Left lung (tissue), 10 donors: ENCODE measurements around the gene JARID2. TPM values are rescaled to one million over a fixed set of nuclear protein-coding genes. Genes with fewer than 3 reads are reported as not detected.

Source experiments
- ATAC-seq: fragments of 200-7000 bp; cut with Tn5 transposase; one replicate; pipeline ENCODE4 v1.9.1; 2020; ENCODE audit warnings: moderate library complexity
- DNase-seq, 4 donors: peaks; one replicate each; pipeline ENCODE4 v3.0.0-alpha.2; 2013 to 2020
- H3K27ac ChIP-seq, 2 donors: fragments of 200-600 bp; sonication (generic) in 1 of 2; one replicate each; pipeline versions ENCODE4 v1.5.0 to v1.8.0; 2020 to 2021
- H3K27me3 ChIP-seq, 2 donors: fragments of 200-600 bp; sonication (generic) in 1 of 2; one replicate each; pipeline versions ENCODE4 v1.5.0 to v1.8.0; 2020 to 2021
- H3K36me3 ChIP-seq, 2 donors: fragments of 200-600 bp; sonication (generic) in 1 of 2; one replicate each; pipeline versions ENCODE4 v1.5.0 to v1.8.0; 2020 to 2021
- H3K4me1 ChIP-seq, 2 donors: fragments of 200-600 bp; one replicate each; pipeline ENCODE4 v1.8.0; 2021
- H3K4me3 ChIP-seq, 2 donors: fragments of 200-600 bp; sonication (generic) in 1 of 2; one replicate each; pipeline versions ENCODE4 v1.5.0 to v1.8.0; 2020 to 2021; ENCODE audit warnings: mild to moderate bottlenecking in 1 of 2
- H3K9me3 ChIP-seq, 2 donors: fragments of 200-600 bp; sonication (generic) in 1 of 2; one replicate each; pipeline versions ENCODE4 v1.5.0 to v1.8.0; 2020 to 2021
- intact Hi-C, 2 donors: fragments of 100-400 bp; cut with DNase I; formaldehyde crosslinking; loops; one replicate each; pipeline versions ENCODE4 v1.11.2 to v1.14.2; 2022
- polyA plus RNA-seq, 6 donors: library from polyadenylated mRNA; unstranded; fragments of 120-200 nt; gene quantifications; one replicate each; pipeline ENCODE4 v1.2.1, GENCODE V29; 2013; ENCODE audit not compliant: insufficient read length in 6 of 6
- total RNA-seq, 2 donors: library from RNA; stranded (reverse); fragmentation: NEBNext Ultra II Directional; extraction: Animal tissue kit (Norgen Biotek cat#: 25700); gene quantifications; one replicate each; pipeline ENCODE4 v1.2.1, GENCODE V29; 2021
- TF ChIP-seq, protein P1 (sequence below), 2 donors: fragments of 200-600 bp; sonication (generic) in 1 of 2; IDR thresholded peaks; one replicate each; pipeline versions ENCODE4 v1.5.0 to v1.8.0; 2021; ENCODE audit warnings: antibody characterized with exemption in 2 of 2
- donor health status: DM: no; HTN: yes; CAD: no.
- donor health status: DM: no; HTN: no; CAD: no.

The JARID2 gene
- total and polyA plus RNA-seq, 8 donors = 10.2 to 19.4 (median 17.8) TPM

DNA sequence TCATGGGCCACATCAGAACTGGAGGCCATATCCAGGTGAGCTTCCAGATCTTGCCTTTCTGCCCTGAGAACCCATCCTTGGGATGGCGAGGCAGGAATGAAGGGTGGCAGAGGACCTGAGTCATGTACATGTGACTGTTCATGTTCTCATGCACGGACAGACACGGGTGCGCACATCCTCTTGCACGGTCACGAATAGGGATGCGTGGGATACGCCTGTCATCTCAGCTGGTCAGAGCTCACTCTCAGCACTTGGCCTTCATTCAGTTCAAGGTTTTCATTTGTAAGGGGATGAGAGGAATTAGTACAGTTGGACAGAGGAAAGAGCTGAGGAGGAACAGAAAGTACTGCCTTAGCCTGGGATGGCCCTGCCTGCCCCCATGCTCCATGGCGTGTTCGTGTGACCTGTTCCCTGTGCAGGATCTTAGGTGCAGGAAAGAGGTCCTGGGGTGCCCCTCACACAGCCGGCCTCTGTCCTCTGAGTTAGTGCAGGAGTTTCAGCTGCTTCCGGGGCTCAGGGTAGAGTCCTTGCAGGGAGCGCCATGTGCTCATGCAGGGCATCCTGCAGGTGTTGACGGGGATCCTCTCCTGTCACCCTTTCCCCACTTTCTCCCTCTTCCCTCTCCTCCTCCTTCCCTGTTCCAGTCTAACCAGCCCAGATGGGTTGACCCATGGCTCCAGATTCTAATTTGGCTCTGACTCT, 243.5 kb downstream of the JARID2 start:
- intact Hi-C loops = no loop called here
- Histone ChIP-seq H3K27me3 (no peaks in the 10 kb centered on the region), H3K4me1 (peaks cover 11% of the 10 kb centered on the region in 2 donors), H3K27ac (no peak overlapping the region), H3K36me3 (peaks cover 0 to 31% of the 10 kb centered on the region in 2 donors), H3K9me3 (no peaks in the 10 kb centered on the region), H3K4me3 (no peak overlapping the region)
- ATAC-seq = no peak
- DNase-seq = no peak
- TF ChIP-seq, protein P1, sequence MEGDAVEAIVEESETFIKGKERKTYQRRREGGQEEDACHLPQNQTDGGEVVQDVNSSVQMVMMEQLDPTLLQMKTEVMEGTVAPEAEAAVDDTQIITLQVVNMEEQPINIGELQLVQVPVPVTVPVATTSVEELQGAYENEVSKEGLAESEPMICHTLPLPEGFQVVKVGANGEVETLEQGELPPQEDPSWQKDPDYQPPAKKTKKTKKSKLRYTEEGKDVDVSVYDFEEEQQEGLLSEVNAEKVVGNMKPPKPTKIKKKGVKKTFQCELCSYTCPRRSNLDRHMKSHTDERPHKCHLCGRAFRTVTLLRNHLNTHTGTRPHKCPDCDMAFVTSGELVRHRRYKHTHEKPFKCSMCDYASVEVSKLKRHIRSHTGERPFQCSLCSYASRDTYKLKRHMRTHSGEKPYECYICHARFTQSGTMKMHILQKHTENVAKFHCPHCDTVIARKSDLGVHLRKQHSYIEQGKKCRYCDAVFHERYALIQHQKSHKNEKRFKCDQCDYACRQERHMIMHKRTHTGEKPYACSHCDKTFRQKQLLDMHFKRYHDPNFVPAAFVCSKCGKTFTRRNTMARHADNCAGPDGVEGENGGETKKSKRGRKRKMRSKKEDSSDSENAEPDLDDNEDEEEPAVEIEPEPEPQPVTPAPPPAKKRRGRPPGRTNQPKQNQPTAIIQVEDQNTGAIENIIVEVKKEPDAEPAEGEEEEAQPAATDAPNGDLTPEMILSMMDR (IDR thresholded peaks at IDR 0.05) = no peak

- Histone ChIP-seq H3K4me3 (no peak overlapping the region), H3K4me1 (peaks cover 11% of the 10 kb centered on the region in 2 donors), H3K9me3 (no peaks in the 10 kb centered on the region), H3K27me3 (no peaks in the 10 kb centered on the region), H3K27ac (no peak overlapping the region), H3K36me3 (peaks cover 0 to 38% of the 10 kb centered on the region in 2 donors)
- DNase-seq (no peak), ATAC-seq (no peak)
- TF ChIP-seq, protein P1 (IDR thresholded peaks at IDR 0.05) = no peak
- intact Hi-C loops = no loop called here
Measured at GRCh38 chr6:15490242-15491100, 244.6 kb downstream of the JARID2 start.

DNA sequence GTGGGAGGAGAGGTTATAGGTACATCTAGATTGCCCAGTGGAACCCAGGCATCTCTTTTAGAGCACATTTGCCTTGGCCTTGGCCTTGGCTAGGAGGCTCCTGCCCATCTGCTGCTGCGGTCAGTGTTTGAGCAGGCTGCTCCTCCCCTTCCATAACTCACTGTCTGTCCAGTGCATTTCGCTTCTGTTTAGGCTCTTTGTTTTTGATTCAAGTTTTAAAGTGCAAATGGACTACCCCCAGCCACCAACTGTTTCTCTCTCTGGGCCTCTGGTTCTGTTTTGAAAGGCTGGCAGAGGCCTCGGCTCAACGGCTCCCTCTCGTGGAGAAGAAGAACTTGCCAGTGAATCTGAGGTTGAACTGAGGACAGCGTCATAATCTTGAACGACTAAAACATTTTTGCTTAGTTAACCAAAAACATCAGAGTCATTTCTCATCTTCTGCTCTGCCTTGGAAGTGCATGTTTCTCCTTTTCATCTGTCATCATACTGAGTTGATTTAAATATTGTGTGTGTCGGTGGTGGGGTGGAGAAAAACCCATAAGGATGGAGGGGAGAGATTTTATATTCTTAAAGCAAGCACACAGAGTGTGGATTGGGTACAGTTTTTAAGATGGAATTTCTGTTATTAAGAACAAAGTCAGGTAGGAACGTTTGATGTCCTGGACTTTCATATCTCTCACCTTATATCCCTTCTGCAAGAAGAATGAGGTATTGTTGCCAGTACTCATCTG, 245.6 kb downstream of the JARID2 start:
- Histone ChIP-seq H3K9me3 (no peaks in the 10 kb centered on the region), H3K27me3 (no peaks in the 10 kb centered on the region), H3K36me3 (peaks cover 0 to 48% of the 10 kb centered on the region in 2 donors), H3K4me1 (peaks cover 11% of the 10 kb centered on the region in 2 donors), H3K4me3 (no peak overlapping the region), H3K27ac (no peak overlapping the region)
- DNase-seq (peak; percentile 62 to 85 (median 74)), ATAC-seq (peak; percentile 90)
- TF ChIP-seq, protein P1 (IDR thresholded peaks at IDR 0.05) = peak; percentile 84 to 94
- intact Hi-C loops = no loop called here

DNA sequence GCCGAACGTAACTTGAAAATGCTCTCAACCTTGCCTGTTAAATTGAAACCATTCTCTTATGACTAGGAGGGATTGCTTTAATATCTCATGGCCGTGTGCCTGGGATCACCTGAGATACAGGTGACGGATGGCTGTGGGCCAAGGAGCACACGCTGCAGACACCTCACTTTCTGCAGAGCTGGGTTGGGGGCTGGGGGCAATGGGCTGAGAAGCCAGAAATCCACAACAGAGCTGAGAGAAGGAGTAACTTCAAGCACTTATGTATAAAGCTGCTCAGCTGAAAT, 246.1 kb downstream of the JARID2 start:
- TF ChIP-seq, protein P1 (IDR thresholded peaks at IDR 0.05) = no peak
- Histone ChIP-seq H3K4me3 (no peak overlapping the region), H3K4me1 (peaks cover 11% of the 10 kb centered on the region in 2 donors), H3K27me3 (no peaks in the 10 kb centered on the region), H3K36me3 (peaks cover 0 to 52% of the 10 kb centered on the region in 2 donors), H3K9me3 (no peaks in the 10 kb centered on the region), H3K27ac (no peak overlapping the region)
- DNase-seq (no peak), ATAC-seq (no peak)
- intact Hi-C loops = no loop called here
